H1 (cell line): Measurements from ENCODE around the gene BAAT. TPM values are rescaled to one million over a fixed set of nuclear protein-coding genes. Genes with fewer than 3 reads are reported as not detected.

Experiments used
- CTCF ChIA-PET: fragments of 300-600 bp; sonication (Branson Sonifier 250); formaldehyde crosslinking; loops from one replicate; lab custom pipeline; 2021; ENCODE audit not compliant: partially characterized antibody; lab: Charles Lee
- POLR2A ChIA-PET: fragments of 300-600 bp; sonication (Branson Sonifier 250); formaldehyde crosslinking; loops from one replicate; lab custom pipeline; 2021; ENCODE audit warnings: inconsistent platforms; ENCODE audit not compliant: partially characterized antibody; lab: Charles Lee
- DNase-seq, 2 experiments: peaks; one replicate each; pipeline versions ENCODE4 v3.0.0 to v3.0.0-alpha.2; 2010 to 2022; ENCODE audit warnings: low spot score in 2 of 2, low read depth in 1 of 2, mixed read lengths in 1 of 2
- FAIRE-seq: peaks from 2 replicates; lab custom pipeline; 2011; peaks lifted over from hg19 to GRCh38; lab: Jason Lieb, UNC
- H2AFZ ChIP-seq: 2 replicates; pipeline ENCODE4 v1.8.1; 2012; ENCODE audit warnings: low read length, inconsistent platforms
- H2AK5ac ChIP-seq: 2 replicates; pipeline ENCODE4 v1.6.1; 2013; ENCODE audit warnings: low read depth, low read length
- H2BK120ac ChIP-seq: replicated peaks from 2 replicates; pipeline ENCODE3; 2013; ENCODE audit warnings: low read depth, low read length, inconsistent platforms
- H2BK12ac ChIP-seq: 2 replicates; pipeline ENCODE4 v1.6.1; 2013; ENCODE audit warnings: low read depth, low read length
- H2BK15ac ChIP-seq: 2 replicates; pipeline ENCODE4 v1.6.1; 2013; ENCODE audit warnings: low read length
- H2BK20ac ChIP-seq: 2 replicates; pipeline ENCODE4 v1.6.1; 2013; ENCODE audit warnings: low read length
- H2BK5ac ChIP-seq: 2 replicates; pipeline ENCODE4 v1.6.1; 2013; ENCODE audit warnings: low read depth, low read length
- H3K14ac ChIP-seq: 2 replicates; pipeline ENCODE4 v1.6.1; 2013; ENCODE audit warnings: inconsistent platforms; ENCODE audit not compliant: insufficient read length
- H3K18ac ChIP-seq: 2 replicates; pipeline ENCODE4 v1.6.1; 2013; ENCODE audit warnings: low read length; ENCODE audit errors: extremely low read depth
- H3K23ac ChIP-seq: 2 replicates; pipeline ENCODE4 v1.6.1; 2013; ENCODE audit warnings: inconsistent platforms; ENCODE audit not compliant: insufficient read length
- H3K23me2 ChIP-seq: 2 replicates; pipeline ENCODE4 v1.6.1; 2013; ENCODE audit warnings: low read depth, low read length
- H3K27ac ChIP-seq: 2 replicates; pipeline ENCODE4 v1.6.1; 2011; ENCODE audit warnings: low read depth, low read length, inconsistent platforms
- H3K27me3 ChIP-seq, 4 experiments: replicated peaks in 1 of 4; 1 replicate in 1 of 4; 2 replicates in 3 of 4; pipeline versions ENCODE4 v1.6.1 to v1.8.1; 2011 to 2013; ENCODE audit warnings: low read length in 3 of 4, mild to moderate bottlenecking in 3 of 4, inconsistent platforms in 2 of 4, mixed read lengths in 2 of 4, moderate library complexity in 1 of 4; ENCODE audit not compliant: control insufficient read depth in 3 of 4, insufficient read depth in 3 of 4; ENCODE audit errors: extremely low read depth in 1 of 4
- H3K36me3 ChIP-seq, 4 experiments: 2 replicates each; pipeline versions ENCODE4 v1.6.1 to v1.8.1; 2011 to 2013; ENCODE audit warnings: mild to moderate bottlenecking in 4 of 4, low read length in 3 of 4, moderate library complexity in 2 of 4, control low read depth in 1 of 4, inconsistent platforms in 1 of 4; ENCODE audit not compliant: insufficient read depth in 4 of 4, control insufficient read depth in 2 of 4
- H3K4ac ChIP-seq: replicated peaks from 2 replicates; pipeline ENCODE3; 2013; ENCODE audit warnings: low read length, low read depth, mixed read lengths, inconsistent platforms; ENCODE audit not compliant: insufficient read length
- H3K4me1 ChIP-seq, 4 experiments: replicated peaks in 1 of 4; 1 replicate in 1 of 4; 2 replicates in 3 of 4; pipeline versions ENCODE4 v1.6.1 to v1.8.1; 2011 to 2013; ENCODE audit warnings: low read length in 3 of 4, inconsistent platforms in 2 of 4, mixed read lengths in 1 of 4; ENCODE audit not compliant: insufficient read depth in 4 of 4, control insufficient read depth in 3 of 4
- H3K4me2 ChIP-seq, 2 experiments: 2 replicates each; pipeline versions ENCODE4 v1.6.1 to v1.8.1; 2011 to 2013; ENCODE audit warnings: low read depth in 2 of 2, low read length in 2 of 2, control low read depth in 1 of 2, inconsistent platforms in 1 of 2, mild to moderate bottlenecking in 1 of 2; ENCODE audit not compliant: insufficient read depth in 1 of 2
- H3K4me3 ChIP-seq, 4 experiments: fragments of 200-600, 300-600 bp in 1 of 4; sonication (generic), shearing (Covaris generic), sonication (Bioruptor Twin) in 1 of 4; 2 replicates each; pipeline versions ENCODE4 v1.5.1 to v1.8.1; 2011 to 2016; ENCODE audit warnings: low read length in 4 of 4, low read depth in 3 of 4, control low read depth in 2 of 4, inconsistent platforms in 2 of 4, mild to moderate bottlenecking in 2 of 4, mixed read lengths in 1 of 4, moderate library complexity in 1 of 4; ENCODE audit not compliant: insufficient read depth in 2 of 4; ENCODE audit errors: extremely low read depth in 1 of 4
- H3K56ac ChIP-seq: replicated peaks from 2 replicates; pipeline ENCODE3; 2013; ENCODE audit warnings: low read depth, mild to moderate bottlenecking, mixed read lengths, low read length, inconsistent platforms; ENCODE audit not compliant: insufficient read length
- H3K79me1 ChIP-seq: 2 replicates; pipeline ENCODE4 v1.6.1; 2013; ENCODE audit warnings: low read depth, low read length, control low read depth
- H3K79me2 ChIP-seq, 2 experiments: 2 replicates each; pipeline versions ENCODE4 v1.6.1 to v1.8.1; 2012 to 2013; ENCODE audit warnings: low read length in 2 of 2, mild to moderate bottlenecking in 2 of 2, inconsistent platforms in 1 of 2; ENCODE audit not compliant: insufficient read depth in 2 of 2, control insufficient read depth in 1 of 2
- H3K9ac ChIP-seq, 4 experiments: replicated peaks in 1 of 4; 1 replicate in 1 of 4; 2 replicates in 3 of 4; pipeline versions ENCODE4 v1.6.1 to v1.8.1; 2011 to 2013; ENCODE audit warnings: low read depth in 3 of 4, low read length in 3 of 4, control low read depth in 2 of 4, mild to moderate bottlenecking in 2 of 4, moderate library complexity in 2 of 4, inconsistent platforms in 1 of 4; ENCODE audit errors: extremely low read depth in 1 of 4
- H3K9me3 ChIP-seq, 2 experiments: 2 replicates each; pipeline versions ENCODE4 v1.6.1 to v1.8.1; 2012 to 2013; ENCODE audit warnings: mild to moderate bottlenecking in 2 of 2, moderate library complexity in 2 of 2, control low read depth in 1 of 2, inconsistent platforms in 1 of 2, low read depth in 1 of 2, low read length in 1 of 2, mixed read lengths in 1 of 2; ENCODE audit not compliant: insufficient read depth in 2 of 2
- H4K20me1 ChIP-seq, 2 experiments: replicated peaks in 1 of 2; 2 replicates each; pipeline versions ENCODE3 to v1.8.1; 2011 to 2013; ENCODE audit warnings: inconsistent platforms in 2 of 2, low read length in 2 of 2, mild to moderate bottlenecking in 1 of 2; ENCODE audit not compliant: insufficient read depth in 2 of 2, control insufficient read depth in 1 of 2
- H4K5ac ChIP-seq: 2 replicates; pipeline ENCODE4 v1.6.1; 2013; ENCODE audit warnings: low read length, low read depth, mixed read lengths, inconsistent platforms; ENCODE audit not compliant: insufficient read length
- H4K8ac ChIP-seq: 2 replicates; pipeline ENCODE4 v1.8.0; 2013; ENCODE audit warnings: mild to moderate bottlenecking, moderate library complexity, low read length, inconsistent platforms; ENCODE audit not compliant: insufficient read depth; ENCODE audit errors: extremely low read depth
- H4K91ac ChIP-seq: replicated peaks from 2 replicates; pipeline ENCODE3; 2013; ENCODE audit warnings: low read length, mixed read lengths, inconsistent platforms; ENCODE audit not compliant: insufficient read length
- CBX8 ChIP-seq: fragments of 300-800, 300-1000 bp; sonication (generic); IDR thresholded peaks from 2 replicates; pipeline ENCODE4 v1.7.1; 2016; ENCODE audit warnings: low read depth, low read length, borderline replicate concordance
- NANOG ChIP-seq: IDR thresholded peaks from 2 replicates; pipeline ENCODE4 v1.6.1; 2011; ENCODE audit warnings: low read length, low read depth, mild to moderate bottlenecking, inconsistent platforms; ENCODE audit not compliant: insufficient read depth, poor library complexity, severe bottlenecking
- NRF1 ChIP-seq: IDR thresholded peaks from 2 replicates; pipeline ENCODE4 v1.6.1; 2011; ENCODE audit warnings: mild to moderate bottlenecking, low read depth, low read length, improper control_type of control experiment
- RAD21 ChIP-seq, 2 experiments: IDR thresholded peaks in 1 of 2; conservative IDR thresholded peaks in 1 of 2; 2 replicates each; pipeline ENCODE4 v1.6.1; 2011; ENCODE audit warnings: low read depth in 2 of 2, low read length in 2 of 2, improper control_type of control experiment in 1 of 2, inconsistent platforms in 1 of 2, mild to moderate bottlenecking in 1 of 2, moderate library complexity in 1 of 2
- TEAD4 ChIP-seq: IDR thresholded peaks from 2 replicates; pipeline ENCODE4 v1.6.1; 2012; ENCODE audit warnings: low read depth, low read length, inconsistent platforms, mixed read lengths
- WGBS, 2 experiments: shearing (Covaris generic) in 1 of 2; methylation state at CpG; one replicate each; pipeline versions ENCODE4 v1.1.6 to v1.1.7; 2013 to 2015; ENCODE audit warnings: low lambda C conversion rate in 2 of 2, mixed read lengths in 2 of 2, inconsistent platforms in 1 of 2, low coverage in 1 of 2, missing lambda C conversion rate in 1 of 2; ENCODE audit not compliant: insufficient replicate concordance in 2 of 2, insufficient coverage in 1 of 2, insufficient read length in 1 of 2; ENCODE audit errors: extremely low coverage in 1 of 2, missing lambda C conversion rate in 1 of 2; 5-methylcytosine and 5-hydroxymethylcytosine counted together
- polyA plus RNA-seq, 7 experiments: library from polyadenylated mRNA; depleted of rRNA in 3 of 7; stranded (reverse) in 5 of 7; unstranded in 2 of 7; fragments of >200 nt in 5 of 7; fragments of 200-250 nt in 2 of 7; gene quantifications; 1 replicate in 5 of 7; 2 replicates in 1 of 7; 4 replicates in 1 of 7; pipeline versions ENCODE4 v1.2.1 to v1.2.3, GENCODE V29; 2011 to 2013; ENCODE audit warnings: missing spikeins in 2 of 7, mixed read lengths in 2 of 7
- total RNA-seq: library from RNA; stranded (reverse); fragmentation: NEBNext Ultra II Directional; extraction: Animal tissue kit (Norgen Biotek cat#: 25700); gene quantifications from 2 replicates; pipeline ENCODE4 v1.2.1, GENCODE V29; 2021

Gene BAAT
- total and polyA plus RNA-seq, 2 of the 8 experiments (the other 6 are each of a cell fraction or from before 2014, with no cell fraction given): 0.09 to 0.17 TPM

- Histone ChIP-seq H2BK12ac (no peak overlapping the region), H2BK15ac (no peak overlapping the region), H2BK20ac (no peak overlapping the region), H3K18ac (no peak overlapping the region), H3K4me2 (no peak overlapping the region), H3K23ac (no peak overlapping the region), H4K91ac (no peak overlapping the region), H3K14ac (no peak overlapping the region), H4K8ac (no peak overlapping the region), H3K23me2 (no peaks in the 10 kb centered on the region), H2BK120ac (no peak overlapping the region), H2BK5ac (no peak overlapping the region), H3K56ac (no peak overlapping the region), H2AFZ (no peak overlapping the region), H3K4me3 (no peak overlapping the region), H3K27ac (no peak overlapping the region), H3K4ac (no peak overlapping the region), H4K20me1 (no peaks in the 10 kb centered on the region), H3K9ac (no peak overlapping the region), H3K79me2 (no peaks in the 10 kb centered on the region), H3K27me3 (no peaks in the 10 kb centered on the region), H4K5ac (no peak overlapping the region), H3K79me1 (no peaks in the 10 kb centered on the region), H3K36me3 (no peaks in the 10 kb centered on the region), H2AK5ac (no peak overlapping the region), H3K9me3 (peaks cover 0 to 3% of the 10 kb centered on the region in 2 experiments; a peak in 1 of 4 replicates), H3K4me1 (peaks cover 0 to 6% (median 5%) of the 10 kb centered on the region in 4 experiments; a peak in 5 of 7 replicates)
- ChIA-PET POLR2A (no interaction called here), CTCF (interaction anchor here (0.8 to 3.4 kb wide), 5 partner anchors 10 to 723 kb away, joined by 3 to 17 read pairs (median 4); a partner anchor contains a TSS)
- FAIRE-seq (no peak), DNase-seq (no peak)
- no peak for TF ChIP-seq RAD21 (IDR thresholded peaks at IDR 0.05 in 1 of 2, conservative IDR thresholded peaks at IDR 0.05 in 1 of 2; ENCODE audit: low read depth in 2 of 2, low read length in 2 of 2)
- TF ChIP-seq CBX8: no peak
- TF ChIP-seq TEAD4: no peak
- no peak for TF ChIP-seq NRF1
- TF ChIP-seq NANOG: no peak
- 94% methylated on average over 3 of the region's 3 CpGs; no CpG with 5 or more reads in 1 of the 2 experiments for WGBS, 2 experiments
Observed at GRCh38 chr9:101324245-101324804, 60.5 kb downstream of the BAAT start.
